ENCODE data around the gene CCNI2. TPM values are rescaled to one million over a fixed set of nuclear protein-coding genes. Genes with fewer than 3 reads are reported as not detected.

The CCNI2 gene
- total RNA-seq, 1 experiment from 2014 or later: 0.49 TPM

- Histone ChIP-seq H3K27me3 (ENCODE audit: control insufficient read depth, insufficient read depth, low read length) (peaks cover 6% of the 10 kb centered on the region), H3K27ac (ENCODE audit: low read length) (no peak overlapping the region), H3K9me3 (ENCODE audit: control insufficient read depth, insufficient read depth, low read depth, low read length) (no peaks in the 10 kb centered on the region), H3K4me1 (ENCODE audit: control insufficient read depth, insufficient read depth, low read length) (no peaks in the 10 kb centered on the region), H3K4me3 (ENCODE audit: low read depth in 2 of 2, low read length in 2 of 2) (no peak overlapping the region), H3K36me3 (ENCODE audit: control insufficient read depth, insufficient read depth, low read length) (no peaks in the 10 kb centered on the region)
- ATAC-seq (no peak), DNase-seq (ENCODE audit: low read depth, low spot score) (no peak)
- in situ Hi-C loops (cut with HindIII; ENCODE audit: low pct_unique_long_range_greater_than_20kb, low sequenced_read_pairs) (no loop called here), intact Hi-C loops (cut with micrococcal nuclease; ENCODE audit: unreplicated experiment) (no loop called here)
- TF ChIP-seq REST (IDR thresholded peaks at IDR 0.05; ENCODE audit: insufficient read depth in 1 of 2, low read depth in 2 of 2, low read length in 1 of 2): no peak
- no peak for TF ChIP-seq SIN3A (IDR thresholded peaks at IDR 0.05; ENCODE audit: borderline replicate concordance, insufficient read depth, low read depth, low read length)
- TF ChIP-seq TCF7L2 (IDR thresholded peaks at IDR 0.05; ENCODE audit: low read depth, low read length): no peak
- no peak for TF ChIP-seq POLR2AphosphoS5 (IDR thresholded peaks at IDR 0.05; ENCODE audit: low read depth, low read length)
- ChIA-PET POLR2A (no interaction called here), CTCF (no interaction called here)
- no TSS peak for BruUV-seq (replicated peaks)
Observed at GRCh38 chr5:132749506-132749905, 2.3 kb downstream of the CCNI2 start.

GRCh38 chr5:132750471-132751230 lies 3.4 kb downstream of the CCNI2 start:
- TF ChIP-seq SIN3A (IDR thresholded peaks at IDR 0.05; ENCODE audit: borderline replicate concordance, insufficient read depth, low read depth, low read length) (no peak), POLR2AphosphoS5 (IDR thresholded peaks at IDR 0.05; ENCODE audit: low read depth, low read length) (no peak), REST (IDR thresholded peaks at IDR 0.05; ENCODE audit: insufficient read depth in 1 of 2, low read depth in 2 of 2, low read length in 1 of 2) (no peak), TCF7L2 (IDR thresholded peaks at IDR 0.05; ENCODE audit: low read depth, low read length) (no peak), CTCF (IDR thresholded peaks at IDR 0.05) (no peak)
- Histone ChIP-seq H3K9me3 (ENCODE audit: control insufficient read depth, insufficient read depth, low read depth, low read length) (no peaks in the 10 kb centered on the region), H3K27me3 (ENCODE audit: control insufficient read depth, insufficient read depth, low read length) (peaks cover 6% of the 10 kb centered on the region), H3K27ac (ENCODE audit: low read length) (no peak overlapping the region), H3K36me3 (ENCODE audit: control insufficient read depth, insufficient read depth, low read length) (no peaks in the 10 kb centered on the region), H3K4me1 (ENCODE audit: control insufficient read depth, insufficient read depth, low read length) (no peaks in the 10 kb centered on the region), H3K4me3 (ENCODE audit: low read depth in 2 of 2, low read length in 2 of 2) (no peak overlapping the region)
- ChIA-PET POLR2A (interaction anchor here (1.1 kb wide), 1 partner anchor 13 kb away, joined by 3 read pairs; the partner anchor contains the start of gene KIF3A), CTCF (no interaction called here)
- intact Hi-C loops (cut with micrococcal nuclease; ENCODE audit: unreplicated experiment): loop anchor here (10.0 kb wide), 1 partner anchor 64 kb away; the partner anchor contains the start of gene SOWAHA
- ATAC-seq: no peak
- in situ Hi-C loops (cut with HindIII; ENCODE audit: low pct_unique_long_range_greater_than_20kb, low sequenced_read_pairs): no loop called here
- no TSS peak for BruUV-seq (replicated peaks)
- DNase-seq (ENCODE audit: low read depth, low spot score): no peak

Data from Panc1 (cell line).